HG03066 (cell line): ENCODE data around the gene TFPT.
A peak's percentile ranks its signal among the peaks of the same experiment; 100 is the strongest.

Source experiments
- ATAC-seq: cut with Tn5 transposase; IDR thresholded peaks from one replicate; pipeline ENCODE4 v1.9.1; 2021; ENCODE audit warnings: low read depth; ENCODE audit not compliant: unreplicated experiment

The TFPT gene

DNA sequence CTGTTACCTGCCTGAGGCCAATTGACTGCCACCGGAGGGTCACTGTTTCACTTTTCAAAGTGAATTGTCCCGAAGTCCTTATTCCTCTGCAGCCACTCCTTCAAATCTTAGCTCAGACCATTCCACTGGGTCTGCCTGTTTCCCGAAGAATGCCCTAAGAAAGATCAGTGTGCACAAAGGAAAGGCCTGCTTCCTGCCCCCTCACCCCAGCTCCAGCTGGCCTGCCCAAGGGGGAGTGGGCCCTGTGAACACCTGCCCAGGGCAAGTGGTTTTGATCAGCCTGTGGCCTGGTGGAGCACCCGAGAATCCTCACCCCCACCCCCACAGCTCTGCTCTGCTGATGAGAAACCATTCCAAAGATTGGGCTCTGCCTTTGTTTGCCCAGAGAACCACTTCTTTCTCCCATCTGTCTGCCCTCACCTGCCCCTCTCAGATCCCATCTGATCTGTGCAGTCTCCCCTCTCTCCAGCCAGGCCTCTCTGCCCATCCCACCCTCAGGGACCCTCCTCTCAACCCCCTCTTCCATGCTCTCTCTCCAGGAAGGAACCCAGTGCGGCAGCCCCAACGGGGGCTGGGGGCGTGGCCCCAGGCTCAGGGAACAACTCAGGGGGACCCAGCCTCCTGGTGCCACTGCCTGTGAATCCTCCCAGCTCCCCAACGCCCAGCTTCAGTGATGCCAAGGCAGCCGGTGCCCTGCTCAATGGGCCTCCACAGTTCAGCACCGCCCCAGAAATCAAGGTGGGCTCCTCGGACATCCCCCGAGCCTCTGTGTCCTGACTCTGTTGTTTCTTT lies 33.8 kb upstream of the TFPT start:
- ATAC-seq: no peak

DNA sequence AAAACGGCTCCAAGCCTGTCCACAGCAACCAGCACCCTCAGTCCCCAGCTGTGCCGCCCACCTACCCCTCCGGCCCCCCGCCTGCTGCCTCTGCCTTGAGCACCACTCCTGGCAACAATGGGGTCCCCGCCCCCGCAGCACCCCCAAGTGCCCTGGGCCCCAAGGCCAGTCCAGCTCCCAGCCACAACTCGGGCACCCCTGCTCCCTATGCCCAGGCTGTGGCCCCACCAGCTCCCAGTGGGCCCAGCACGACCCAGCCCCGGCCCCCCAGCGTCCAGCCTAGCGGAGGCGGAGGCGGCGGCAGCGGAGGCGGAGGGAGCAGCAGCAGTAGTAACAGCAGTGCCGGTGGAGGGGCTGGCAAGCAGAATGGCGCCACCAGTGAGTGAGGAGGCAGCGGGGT lies 32.7 kb upstream of the TFPT start:
- no peak for ATAC-seq

DNA sequence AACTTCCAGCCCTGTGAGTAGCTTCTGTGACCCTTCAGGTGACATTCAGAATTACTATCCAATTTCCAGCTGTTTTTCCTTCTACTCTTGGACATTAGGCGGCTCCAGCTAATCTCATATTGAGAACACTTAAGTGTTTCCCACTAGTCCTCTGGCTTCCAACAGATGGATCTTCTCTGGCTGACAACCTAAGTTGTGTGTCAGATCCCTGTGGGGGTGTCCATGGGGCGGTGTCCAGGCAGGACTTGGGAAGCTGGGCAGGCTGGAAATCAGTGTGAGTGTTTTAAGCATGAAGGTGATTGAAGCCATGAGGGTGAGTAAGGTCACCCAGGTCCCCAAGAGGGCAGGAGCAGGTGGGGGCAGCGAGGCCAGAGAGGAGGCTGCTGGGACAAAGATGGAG lies 32.2 kb upstream of the TFPT start:
- ATAC-seq: no peak

DNA sequence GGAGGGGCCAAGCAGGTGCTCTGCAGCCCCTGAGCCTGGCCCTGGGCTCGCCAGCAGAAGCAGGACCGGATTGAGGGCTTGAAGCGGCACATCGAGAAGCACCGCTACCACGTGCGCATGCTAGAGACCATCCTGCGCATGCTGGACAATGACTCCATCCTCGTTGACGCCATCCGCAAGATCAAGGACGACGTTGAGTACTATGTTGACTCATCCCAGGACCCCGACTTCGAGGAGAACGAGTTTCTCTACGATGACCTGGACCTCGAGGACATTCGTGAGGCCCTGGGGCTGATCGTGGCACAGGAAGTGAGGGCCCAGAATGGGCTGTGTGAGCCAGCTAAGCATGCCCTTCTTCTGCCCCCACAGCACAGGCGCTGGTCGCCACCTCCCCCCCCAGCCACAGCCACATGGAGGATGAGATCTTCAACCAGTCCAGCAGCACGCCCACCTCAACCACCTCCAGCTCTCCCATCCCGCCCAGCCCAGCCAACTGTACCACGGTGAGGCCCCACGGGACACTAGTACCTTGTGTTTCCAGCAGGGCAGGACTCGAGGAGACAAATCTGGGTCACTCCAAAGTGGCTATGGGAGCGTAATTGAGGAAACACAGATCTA lies 30.2 kb upstream of the TFPT start:
- ATAC-seq: no peak

DNA sequence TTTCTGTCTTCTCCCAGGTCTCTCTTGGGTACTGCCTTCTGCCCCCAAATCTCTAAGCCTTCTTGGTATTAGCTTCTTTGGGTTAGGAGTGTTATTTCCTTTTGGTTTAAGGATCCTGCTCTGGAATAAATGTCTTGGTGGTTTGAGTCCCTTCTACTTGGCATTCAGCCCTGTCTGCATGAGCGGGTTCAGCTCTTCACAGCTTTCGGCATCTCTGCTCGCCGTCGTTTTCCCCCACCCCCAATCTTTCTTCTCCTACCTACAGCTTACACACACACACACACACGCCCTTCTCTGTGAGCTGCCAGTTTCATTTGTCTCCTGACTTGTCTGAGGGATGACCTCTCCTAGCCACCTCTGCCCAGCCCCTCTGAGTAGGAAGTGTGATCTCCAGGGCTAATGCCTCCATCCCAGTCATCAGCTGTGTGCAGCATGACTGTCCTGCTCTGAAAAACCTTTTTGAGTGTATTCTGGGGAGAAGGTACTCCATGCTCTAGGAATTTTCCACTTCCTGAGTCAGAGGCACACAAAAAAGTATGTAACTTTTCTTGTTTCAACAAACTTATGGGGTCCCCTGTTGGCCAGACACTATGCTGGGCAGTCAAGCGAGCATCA lies 26.8 kb upstream of the TFPT start:
- no peak for ATAC-seq

DNA sequence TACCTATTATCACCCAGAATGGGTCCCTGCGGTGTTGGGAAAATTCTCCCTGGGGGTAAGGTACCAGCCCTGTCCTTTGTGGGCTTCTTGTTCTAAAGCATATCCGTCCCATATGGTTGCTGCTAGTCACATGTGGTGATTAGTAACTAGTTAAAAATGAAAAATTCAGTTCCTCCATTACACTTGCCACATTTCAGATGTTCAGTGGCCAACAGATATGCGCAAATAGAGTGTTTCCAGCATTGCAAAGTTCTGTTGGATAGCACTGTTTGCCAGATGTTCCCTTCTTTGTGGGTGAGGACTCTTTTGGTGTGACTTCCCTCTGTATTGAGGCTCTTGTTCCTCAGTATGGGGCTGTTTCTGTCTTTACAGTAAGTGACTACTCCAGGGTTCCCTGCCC lies 25.9 kb upstream of the TFPT start:
- ATAC-seq: no peak

DNA sequence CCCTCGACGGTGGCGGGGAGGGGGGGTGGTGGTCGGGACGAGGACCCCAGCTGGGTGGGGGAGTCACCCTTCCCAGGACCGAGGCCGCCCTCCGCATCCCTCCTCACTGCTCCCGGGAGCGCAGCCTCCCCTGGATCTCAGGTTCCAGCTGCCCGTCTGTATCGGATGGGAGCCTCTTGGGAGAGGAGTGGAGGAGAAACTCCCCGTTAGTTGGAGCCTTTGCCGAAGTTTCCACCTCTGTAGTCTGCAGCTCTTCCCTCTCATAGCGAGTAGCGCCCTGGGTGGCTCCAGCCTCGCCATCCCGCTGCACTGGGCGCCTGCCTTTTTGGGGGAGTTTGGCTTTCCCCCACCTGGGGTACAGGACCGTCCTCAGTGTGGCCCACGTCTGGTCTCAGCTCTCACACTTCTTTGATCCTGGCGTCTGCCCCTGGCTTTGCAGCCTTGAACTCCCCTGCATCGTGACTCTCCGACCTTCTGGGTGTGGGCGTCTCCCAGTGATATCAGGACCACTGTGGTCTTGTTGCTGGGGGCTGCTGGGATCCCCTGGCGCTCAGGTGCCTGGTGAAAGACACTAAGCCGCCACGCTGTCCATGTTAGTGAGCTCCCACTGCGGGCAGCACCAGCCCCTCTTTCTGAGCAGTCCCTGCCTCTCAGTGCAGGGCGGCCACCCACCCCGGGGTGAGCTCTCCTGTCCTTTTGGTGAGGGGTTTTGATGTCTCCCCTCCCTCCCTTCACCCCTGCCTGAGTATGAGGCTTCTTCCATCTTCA lies 23.2 kb upstream of the TFPT start:
- no peak for ATAC-seq

DNA sequence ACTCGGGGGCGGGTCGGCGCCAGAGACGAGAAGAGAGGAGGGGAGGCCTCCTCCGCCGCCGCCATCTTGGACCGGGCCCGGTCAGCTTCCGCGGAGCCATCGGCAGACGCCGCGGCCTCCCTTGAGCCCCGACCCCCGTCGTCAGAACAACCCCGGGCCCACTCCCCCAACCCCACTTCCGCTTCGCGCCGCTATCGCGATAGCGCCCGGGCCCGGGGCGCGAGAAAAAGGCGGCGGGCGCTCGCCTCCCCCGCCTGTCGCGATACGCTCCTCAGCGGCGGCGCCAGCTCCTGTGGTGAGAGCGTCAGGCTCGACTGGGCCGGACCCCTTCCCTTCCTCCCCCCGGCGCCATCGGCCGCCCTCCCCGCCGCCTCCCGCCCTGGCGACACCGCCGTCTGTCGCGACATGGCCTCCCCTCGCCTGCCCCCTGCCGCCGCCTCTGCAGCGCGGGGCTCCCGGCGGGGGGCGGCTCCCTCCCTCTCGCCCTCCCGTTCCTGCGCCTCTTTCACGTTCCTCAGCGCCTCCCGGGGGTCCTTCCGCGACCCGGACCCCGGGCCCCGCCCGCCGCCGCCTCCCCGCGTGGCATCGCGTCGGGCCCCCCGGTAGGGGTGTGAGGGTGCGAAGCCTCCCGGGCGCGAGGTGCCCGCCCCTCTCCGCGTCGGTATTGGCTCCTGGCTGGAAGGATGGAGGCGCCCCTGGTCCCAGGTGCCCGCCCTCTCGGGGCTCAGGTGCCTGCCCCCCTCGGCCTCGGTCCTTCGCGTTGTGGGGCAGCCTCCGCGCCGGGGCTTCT lies 22.4 kb upstream of the TFPT start, which contains the start of gene CNOT3:
TSS of gene CNOT3 (plus strand) at position 64 of the 790 bp plus-strand sequence. CDS start 5,217 bp downstream, outside the sequence.
- ATAC-seq: no peak

DNA sequence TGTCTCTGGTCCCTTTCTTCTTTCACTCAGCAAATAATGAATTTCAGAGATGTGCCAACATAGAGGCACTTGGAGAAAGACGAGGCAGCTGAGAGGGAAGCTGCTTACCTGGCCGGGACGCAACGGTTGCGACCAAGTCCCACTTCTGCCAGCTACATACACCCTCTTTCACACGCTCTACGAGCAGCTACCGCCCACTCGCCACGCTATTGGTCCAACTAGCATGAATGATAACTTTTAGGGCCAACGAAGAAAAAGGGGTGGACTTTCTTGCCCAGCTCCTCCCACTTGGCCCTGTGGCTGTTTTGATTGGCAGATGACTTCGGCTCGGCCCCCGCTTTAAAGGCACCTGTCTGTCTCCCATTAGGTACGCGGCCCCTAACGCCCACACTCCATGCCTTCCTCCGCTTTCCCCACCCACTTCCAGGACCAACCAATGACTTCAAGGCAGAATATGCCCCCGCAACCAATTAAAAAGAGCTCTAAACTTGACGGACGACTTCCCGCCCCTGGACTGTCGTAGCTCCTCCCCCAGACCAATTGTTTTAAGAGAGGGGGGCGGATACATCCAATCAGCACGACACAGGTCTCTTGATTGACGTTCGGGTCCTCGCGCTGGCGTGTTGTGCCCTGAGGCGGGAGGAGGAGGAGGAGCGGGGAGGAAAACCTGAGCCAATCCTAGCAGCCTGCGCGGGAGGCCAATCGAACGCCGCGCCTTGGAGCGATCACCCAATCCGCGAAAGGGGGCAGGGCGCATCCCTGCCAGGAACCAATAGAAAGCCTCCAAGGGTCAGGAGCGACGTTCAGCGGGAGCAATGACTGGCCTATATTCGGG lies 21.6 kb upstream of the TFPT start:
- ATAC-seq: peak; percentile 73

DNA sequence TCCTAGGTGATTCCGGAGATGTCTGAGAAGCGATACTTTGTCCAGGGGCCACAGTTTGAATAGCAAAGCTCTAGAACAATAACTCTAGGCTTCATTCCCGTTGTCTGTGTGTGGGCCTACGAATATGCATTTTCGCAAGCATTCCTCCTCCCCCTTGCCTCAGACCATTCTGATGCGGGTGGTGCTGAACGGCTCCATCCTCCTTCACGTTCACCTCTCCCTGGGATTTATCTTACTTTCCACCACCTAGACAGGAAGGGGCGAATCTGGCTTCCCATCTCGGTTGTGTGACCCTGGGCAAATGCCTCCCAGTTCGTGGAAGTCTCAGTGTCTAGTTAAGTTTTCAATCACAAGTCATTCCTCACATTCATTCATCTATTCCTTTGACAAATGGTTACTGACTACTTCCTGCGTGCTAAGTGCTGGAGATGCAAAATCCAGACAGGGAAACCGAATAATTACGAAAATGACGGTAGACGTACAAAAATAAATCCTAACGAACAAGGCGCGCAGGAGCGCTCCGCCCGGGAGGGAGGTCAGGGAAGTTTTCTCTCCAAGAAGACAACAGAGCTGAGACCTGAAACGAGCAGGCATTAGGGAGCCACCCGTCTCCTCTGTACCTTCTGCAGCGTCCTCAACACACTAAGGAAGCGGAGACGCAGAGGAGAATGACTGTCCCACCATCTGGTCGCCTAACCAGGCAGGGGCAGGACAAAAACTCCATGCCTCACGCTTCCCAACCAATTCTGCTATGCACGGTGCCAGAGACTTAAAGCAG lies 20.8 kb upstream of the TFPT start:
- no peak for ATAC-seq

DNA sequence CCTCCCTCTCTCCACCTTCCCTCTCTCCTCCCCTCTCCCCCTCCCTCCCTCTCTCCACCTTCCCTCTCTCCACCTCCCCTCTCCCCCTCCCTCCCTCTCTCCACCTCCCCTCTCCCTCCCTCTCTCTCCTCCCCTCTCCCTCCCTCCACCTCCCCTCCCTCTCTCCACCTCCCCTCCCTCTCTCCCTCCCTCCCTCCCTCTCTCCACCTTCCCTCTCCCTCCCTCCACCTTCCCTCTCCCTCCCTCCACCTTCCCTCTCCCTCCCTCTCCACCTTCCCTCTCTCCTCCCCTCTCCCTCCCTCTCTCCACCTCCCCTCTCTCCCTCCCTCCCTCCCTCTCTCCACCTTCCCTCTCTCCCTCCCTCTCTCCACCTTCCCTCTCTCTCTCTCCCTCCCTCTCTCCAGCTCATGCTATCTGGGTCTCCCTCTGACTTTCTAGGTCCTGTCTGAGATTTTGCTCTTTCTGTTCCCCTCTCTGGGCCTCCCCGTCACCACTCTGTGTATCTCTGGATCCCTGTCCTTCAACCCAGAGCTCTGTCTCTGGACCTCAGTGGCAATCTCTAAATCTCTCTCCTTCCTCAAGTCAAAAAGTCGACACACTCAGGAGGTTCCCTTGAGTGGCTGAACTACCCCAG lies 18.6 kb upstream of the TFPT start:
- ATAC-seq: no peak

DNA sequence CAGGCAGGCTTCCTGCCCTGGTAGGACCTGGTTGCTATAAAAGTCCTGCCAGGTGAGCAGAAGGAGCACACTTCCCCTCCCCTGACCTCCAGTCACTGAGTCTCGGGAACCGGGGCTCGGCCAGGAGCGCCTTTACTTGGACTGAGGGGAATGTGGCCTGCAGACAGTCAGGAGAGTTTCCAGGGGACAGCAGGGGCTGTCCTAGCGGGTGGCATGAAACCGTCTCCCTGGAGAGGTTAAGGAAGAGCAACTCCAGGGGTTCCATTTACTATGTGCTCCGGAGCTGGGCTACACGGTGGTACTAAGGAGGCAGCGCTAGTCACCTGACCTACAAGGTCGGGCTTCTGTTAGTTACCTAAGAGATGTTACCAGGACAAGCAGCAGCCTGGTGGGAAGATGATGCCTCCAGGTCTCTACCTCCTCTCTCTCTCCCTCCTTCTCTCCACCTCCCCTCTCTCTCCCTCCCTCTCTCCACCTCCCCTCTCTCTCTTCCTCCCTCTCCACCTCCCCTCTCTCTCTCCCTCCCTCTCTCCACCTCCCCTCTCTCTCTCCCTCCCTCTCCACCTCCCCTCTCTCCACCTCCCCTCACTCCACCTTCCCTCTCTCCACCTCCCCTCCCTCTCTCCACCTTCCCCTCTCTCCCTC lies 18.0 kb upstream of the TFPT start:
- no peak for ATAC-seq

DNA sequence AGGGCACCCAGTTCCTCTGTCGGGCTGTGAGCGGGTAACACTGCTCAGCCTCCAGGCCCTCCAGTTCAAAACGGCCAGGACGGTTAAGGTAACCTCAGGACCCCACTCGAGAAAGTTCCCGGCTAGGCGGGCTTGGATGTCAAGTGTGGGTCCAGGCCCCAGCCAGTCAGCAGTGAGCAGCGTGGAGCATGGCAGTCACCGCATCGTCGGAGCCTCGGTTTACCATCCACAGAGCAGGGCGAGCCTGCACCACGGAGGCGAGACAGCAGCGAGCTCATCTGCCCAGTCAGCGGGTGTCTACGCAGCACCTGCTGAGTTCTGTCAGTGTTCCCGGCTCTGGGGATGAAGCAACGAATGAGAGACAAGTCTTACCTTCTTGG lies 14.2 kb upstream of the TFPT start:
- ATAC-seq: no peak

DNA sequence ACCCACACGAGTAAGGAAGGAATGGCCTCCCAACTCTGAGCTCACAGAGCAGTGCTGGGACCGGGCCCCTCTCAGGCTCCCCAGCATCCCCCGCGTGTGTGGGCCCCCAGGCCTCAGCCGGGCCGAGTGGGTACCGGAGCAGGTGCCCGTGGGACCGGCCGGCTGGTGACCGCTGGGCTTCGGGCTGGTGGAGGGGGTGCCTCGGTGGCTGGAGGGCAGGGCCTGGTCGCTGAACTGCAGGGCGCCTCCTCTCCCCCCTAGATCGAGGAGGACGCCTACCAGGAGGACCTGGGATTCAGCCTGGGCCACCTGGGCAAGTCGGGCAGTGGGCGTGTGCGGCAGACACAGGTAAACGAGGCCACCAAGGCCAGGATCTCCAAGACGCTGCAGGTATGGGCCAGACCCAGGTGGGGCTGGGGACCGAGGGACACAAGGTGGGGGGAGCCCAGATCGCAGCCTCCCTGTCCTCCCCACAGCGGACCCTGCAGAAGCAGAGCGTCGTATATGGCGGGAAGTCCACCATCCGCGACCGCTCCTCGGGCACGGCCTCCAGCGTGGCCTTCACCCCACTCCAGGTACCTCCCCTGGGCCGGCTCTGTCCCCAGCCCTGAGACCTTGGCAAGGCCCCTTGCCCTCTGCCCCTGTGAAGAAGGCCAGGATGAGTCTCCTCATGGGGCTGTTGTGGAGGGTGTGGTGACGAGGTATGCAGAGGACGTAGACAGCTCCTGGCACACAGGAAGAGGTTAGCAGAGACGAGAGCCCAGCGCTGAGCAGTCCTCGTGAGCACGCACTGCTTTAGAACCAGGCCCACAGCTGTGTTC lies 13.5 kb upstream of the TFPT start:
- no peak for ATAC-seq

DNA sequence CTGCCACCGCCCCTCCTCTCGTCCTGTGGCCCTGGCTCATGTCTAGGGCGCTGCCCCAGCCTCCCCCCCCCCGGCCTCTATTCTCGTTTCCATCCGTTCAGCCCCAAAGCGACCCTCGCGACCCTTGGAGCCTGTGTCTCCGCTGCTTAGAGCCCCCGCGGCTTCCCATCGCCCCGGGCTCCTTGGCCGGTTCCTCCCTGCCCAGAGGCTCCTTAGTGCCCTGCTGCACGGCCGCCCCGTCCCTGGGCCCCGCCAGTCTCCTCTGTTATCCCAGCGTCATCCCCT lies 12.9 kb upstream of the TFPT start:
- no peak for ATAC-seq

DNA sequence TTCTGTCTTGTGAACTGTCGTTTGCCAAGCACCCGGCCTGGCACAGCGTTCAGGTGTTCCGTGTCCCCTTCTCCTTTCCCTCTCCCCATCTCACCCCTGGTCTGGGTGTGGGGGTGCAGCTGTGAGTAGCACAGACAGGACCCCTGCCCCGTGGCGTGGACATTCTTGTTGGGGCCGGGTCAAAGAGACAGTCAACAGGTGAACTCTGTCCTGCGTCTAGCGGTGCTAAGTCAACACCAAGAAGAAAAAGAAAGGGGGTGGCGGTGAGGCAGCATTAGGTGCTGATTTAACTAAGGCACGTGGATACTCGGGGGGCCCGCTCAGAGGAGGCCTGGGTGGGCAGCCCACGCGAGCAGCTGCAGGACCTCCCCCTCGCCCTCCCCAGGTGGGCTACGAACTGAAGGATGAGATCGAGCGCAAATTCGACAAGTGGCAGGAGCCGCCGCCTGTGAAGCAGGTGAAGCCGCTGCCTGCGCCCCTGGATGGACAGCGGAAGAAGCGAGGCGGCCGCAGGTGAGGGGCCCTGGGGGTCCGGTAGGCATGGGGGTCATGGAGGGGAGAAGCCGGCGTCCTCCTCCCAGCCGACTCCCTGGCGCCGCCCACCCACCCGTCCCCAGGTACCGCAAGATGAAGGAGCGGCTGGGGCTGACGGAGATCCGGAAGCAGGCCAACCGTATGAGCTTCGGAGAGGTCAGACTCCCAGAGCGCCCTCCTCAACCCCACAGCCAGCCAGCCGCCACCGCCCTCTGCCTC lies 12.4 kb upstream of the TFPT start:
- no peak for ATAC-seq

DNA sequence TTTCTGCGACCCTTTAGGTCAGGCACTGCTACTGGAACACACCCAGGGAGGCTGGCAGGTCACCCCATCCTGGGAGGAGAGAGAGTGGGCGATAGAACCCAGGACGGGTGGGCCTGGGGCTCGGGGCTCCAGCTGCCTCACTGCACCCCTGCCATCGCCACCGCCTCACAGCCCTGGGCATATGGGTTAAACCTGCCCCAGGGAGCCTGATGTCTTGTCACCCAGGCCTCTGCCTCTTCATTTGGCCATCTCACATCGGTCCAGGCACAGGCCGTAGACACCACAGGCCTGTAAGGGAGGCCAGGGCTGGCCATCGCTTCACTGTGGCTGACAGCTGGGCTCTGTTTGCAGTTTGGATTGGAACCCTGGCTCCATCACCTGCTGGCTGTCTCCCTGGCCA lies 10.3 kb upstream of the TFPT start:
- ATAC-seq: no peak
